Suppressor macrophage treated with lipopolysaccharide for 1 hour (primary cell): Measurements from ENCODE around the gene FAM114A1.

Experiments used
- DNase-seq, 3 donors: peaks; one replicate each; pipeline ENCODE4 v3.0.0-alpha.2; 2020 to 2022

FAM114A1 gene

GRCh38 chr4:38859501-38859900, 8.1 kb upstream of the FAM114A1 start:
- no peak for DNase-seq

- DNase-seq = peak; percentile 69 to 87 (median 77)
Measured at GRCh38 chr4:38860788-38861424, 6.7 kb upstream of the FAM114A1 start.

- DNase-seq = no peak
Measured at GRCh38 chr4:38861791-38862190, 5.8 kb upstream of the FAM114A1 start.

GRCh38 chr4:38865445-38865844, 2.2 kb upstream of the FAM114A1 start:
- no peak for DNase-seq

- no peak for DNase-seq
Measured at GRCh38 chr4:38866973-38867477, 581 bp upstream of the FAM114A1 start.

GRCh38 chr4:38868059-38868960, 704 bp downstream of the FAM114A1 start:
- DNase-seq = peak in 1 of 3 donors; percentile 33

GRCh38 chr4:38869511-38869910, 1.9 kb downstream of the FAM114A1 start:
- DNase-seq = no peak

- no peak for DNase-seq
Measured at GRCh38 chr4:38870098-38870808, 2.6 kb downstream of the FAM114A1 start.

GRCh38 chr4:38871593-38871992, 4.0 kb downstream of the FAM114A1 start:
- no peak for DNase-seq

GRCh38 chr4:38872620-38873019, 5.0 kb downstream of the FAM114A1 start:
- no peak for DNase-seq

- no peak for DNase-seq
Measured at GRCh38 chr4:38873290-38873944, 5.8 kb downstream of the FAM114A1 start.

- no peak for DNase-seq
Measured at GRCh38 chr4:38876636-38877035, 9.0 kb downstream of the FAM114A1 start.

GRCh38 chr4:38884254-38884653, 16.6 kb downstream of the FAM114A1 start:
- DNase-seq = no peak

GRCh38 chr4:38889143-38889542, 21.5 kb downstream of the FAM114A1 start:
- DNase-seq = peak; percentile 59 to 84 (median 74)

GRCh38 chr4:38891051-38891983, 23.7 kb downstream of the FAM114A1 start:
- DNase-seq = no peak

- DNase-seq = peak in 2 of 3 donors; percentile 21 to 29
Measured at GRCh38 chr4:38894322-38894982, 26.8 kb downstream of the FAM114A1 start.

- DNase-seq = no peak
Measured at GRCh38 chr4:38896940-38897339, 29.3 kb downstream of the FAM114A1 start.

GRCh38 chr4:38898245-38898644, 30.6 kb downstream of the FAM114A1 start:
- no peak for DNase-seq

GRCh38 chr4:38902221-38902620, 34.6 kb downstream of the FAM114A1 start:
- no peak for DNase-seq

- DNase-seq = peak; percentile 21 to 67 (median 61)
Measured at GRCh38 chr4:38902695-38903094, 35.1 kb downstream of the FAM114A1 start.

- no peak for DNase-seq
Measured at GRCh38 chr4:38904090-38904666, 36.6 kb downstream of the FAM114A1 start.
